Stimulated activated CD8-positive, alpha-beta memory T cell treated with anti-CD3 and anti-CD28 coated beads, Interleukin-12 subunit alpha, Interleukin-12 subunit beta, amount 100 ng/mL, for 24 hours (primary cell): ENCODE results near the gene SBNO2.
"Not testable (repeated sequence)": the region's sequence is repeated elsewhere in the genome, so short reads cannot be mapped to it uniquely, and the experiment has no call there.

Experiments used
- DNase-seq: peaks from one replicate; pipeline ENCODE4 v3.0.0-alpha.2; 2020; ENCODE audit errors: extremely low read depth

SBNO2 gene

DNA sequence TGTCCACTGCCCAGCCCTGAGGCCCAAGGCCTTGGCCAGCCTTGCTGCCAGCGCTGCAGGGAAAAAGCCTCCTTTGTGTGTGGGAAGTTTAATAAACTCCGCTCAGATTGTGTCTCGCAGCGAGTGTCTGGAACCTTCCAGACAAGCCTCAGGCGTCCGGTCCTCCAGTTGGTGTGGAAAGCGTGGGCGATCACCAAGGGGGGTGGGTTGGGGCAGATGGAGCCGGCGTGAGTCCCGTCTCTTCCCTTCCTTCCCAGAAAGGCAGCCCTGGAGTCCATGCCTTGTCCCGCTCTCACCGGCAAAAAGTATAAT lies 36.1 kb upstream of the SBNO2 start:
- DNase-seq: no peak

DNA sequence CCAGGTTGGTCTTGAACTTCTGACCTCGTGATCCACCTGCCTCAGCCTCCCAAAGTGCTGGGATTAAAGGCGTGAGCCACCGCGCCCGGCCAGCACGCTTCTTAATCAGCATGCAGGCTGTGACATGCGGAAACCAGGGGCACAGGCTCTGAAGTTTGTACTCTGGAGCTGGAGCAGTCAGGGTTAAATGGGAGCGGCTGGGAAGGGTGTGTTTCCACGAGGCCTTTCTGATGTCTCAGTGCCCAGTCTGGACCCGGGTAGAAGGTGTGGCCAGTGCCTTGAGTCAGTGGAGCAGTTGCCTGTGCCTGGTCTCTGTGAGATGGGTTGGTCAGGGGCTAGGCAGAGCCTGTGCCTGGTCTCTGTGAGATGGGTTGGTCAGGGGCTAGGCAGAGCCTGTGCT lies 34.8 kb upstream of the SBNO2 start:
- not testable (repeated sequence) for DNase-seq

DNA sequence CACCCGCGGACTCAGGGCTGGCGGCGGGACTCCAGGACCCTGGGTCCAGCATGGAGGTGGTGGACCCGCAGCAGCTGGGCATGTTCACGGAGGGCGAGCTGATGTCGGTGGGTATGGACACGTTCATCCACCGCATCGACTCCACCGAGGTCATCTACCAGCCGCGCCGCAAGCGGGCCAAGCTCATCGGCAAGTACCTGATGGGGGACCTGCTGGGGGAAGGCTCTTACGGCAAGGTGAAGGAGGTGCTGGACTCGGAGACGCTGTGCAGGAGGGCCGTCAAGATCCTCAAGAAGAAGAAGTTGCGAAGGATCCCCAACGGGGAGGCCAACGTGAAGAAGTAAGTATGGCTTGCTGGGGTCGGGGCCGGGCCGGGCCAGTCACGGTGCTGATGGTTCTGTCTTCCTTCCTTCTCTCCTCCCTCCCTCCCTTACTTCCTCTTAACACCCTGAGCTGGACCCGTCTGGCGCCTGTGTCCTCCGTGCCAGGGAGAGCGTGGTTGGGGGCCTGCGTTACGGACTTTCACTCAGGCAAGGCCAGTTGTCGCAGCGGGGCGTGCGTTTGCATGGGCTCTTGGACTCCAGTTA lies 32.9 kb upstream of the SBNO2 start:
- DNase-seq: no peak

DNA sequence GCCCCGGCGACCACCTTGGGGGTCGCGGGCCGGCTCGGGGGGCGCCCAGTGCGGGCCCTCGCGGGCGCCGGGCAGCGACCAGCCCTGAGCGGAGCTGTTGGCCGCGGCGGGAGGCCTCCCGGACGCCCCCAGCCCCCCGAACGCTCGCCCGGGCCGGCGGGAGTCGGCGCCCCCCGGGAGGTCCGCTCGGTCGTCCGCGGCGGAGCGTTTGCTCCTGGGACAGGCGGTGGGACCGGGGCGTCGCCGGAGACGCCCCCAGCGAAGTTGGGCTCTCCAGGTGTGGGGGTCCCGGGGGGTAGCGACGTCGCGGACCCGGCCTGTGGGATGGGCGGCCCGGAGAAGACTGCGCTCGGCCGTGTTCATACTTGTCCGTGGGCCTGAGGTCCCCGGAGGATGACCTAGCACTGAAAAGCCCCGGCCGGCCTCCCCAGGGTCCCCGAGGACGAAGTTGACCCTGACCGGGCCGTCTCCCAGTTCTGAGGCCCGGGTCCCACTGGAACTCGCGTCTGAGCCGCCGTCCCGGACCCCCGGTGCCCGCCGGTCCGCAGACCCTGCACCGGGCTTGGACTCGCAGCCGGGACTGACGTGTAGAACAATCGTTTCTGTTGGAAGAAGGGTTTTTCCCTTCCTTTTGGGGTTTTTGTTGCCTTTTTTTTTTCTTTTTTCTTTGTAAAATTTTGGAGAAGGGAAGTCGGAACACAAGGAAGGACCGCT lies 32.2 kb upstream of the SBNO2 start:
- DNase-seq: no peak

DNA sequence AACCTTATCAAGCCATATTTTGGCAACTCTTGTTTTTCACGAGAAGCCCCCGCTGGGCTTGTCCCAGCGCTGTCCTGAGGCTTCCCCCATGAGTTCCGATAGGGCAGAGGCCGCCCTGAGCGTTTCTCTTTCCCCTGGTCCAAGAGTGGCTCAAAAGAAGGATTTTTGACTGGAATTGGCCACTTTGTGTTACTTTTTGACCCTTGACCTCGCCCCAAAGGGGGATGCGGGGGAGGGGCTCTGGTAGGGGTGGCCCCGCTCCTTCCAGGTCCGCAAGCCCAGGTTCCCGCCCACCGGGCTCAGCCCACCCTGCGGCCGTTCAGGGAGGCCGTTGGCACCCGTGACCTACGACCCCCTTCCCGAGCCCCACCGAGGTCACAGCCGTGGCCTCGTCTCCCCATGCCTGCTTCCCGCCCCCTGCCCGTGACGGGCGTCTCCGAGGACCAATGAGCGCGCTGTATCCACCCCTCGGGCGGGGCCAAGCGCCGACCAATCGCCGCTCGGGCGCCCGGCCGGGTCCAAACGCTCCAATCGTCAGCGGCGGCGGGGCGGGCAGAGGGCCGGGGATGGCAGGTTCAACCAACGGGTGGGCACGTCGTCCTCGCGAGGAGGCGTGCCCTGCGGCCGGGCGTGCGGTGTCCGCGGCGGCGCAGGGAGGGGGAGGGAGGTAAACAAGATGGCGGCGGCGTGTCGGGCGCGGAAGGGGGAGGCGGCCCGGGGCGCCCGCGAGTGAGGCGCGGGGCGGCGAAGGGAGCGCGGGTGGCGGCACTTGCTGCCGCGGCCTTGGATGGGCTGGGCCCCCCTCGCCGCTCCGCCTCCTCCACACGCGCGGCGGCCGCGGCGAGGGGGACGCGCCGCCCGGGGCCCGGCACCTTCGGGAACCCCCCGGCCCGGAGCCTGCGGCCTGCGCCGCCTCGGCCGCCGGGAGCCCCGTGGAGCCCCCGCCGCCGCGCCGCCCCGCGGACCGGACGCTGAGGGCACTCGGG lies 31.3 kb upstream of the SBNO2 start, which contains the start of gene STK11:
STK11 (plus strand) TSS at position 665 of the 986 bp plus-strand sequence. CDS start 1,136 bp downstream, outside the sequence.
- peak; percentile 98 for DNase-seq

DNA sequence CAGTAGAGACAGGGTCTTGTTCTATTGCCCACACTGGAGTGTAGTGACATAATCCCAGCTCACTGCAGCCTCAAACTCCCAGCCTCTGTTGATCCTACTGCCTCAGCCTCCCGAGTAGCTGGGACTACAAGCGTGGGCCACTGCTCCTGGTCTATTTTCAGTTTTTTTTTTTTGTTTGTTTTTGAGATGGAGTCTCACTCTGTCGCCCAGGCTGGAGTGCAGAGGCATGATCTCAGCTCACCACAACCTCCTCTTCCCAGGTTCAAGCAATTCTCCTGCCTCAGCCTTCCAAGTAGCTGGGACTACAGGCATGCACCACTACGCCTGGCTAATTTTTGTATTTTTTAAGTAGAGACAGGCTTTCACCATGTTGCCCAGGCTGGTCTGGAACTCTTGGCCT lies 26.5 kb upstream of the SBNO2 start:
- not testable (repeated sequence) for DNase-seq

DNA sequence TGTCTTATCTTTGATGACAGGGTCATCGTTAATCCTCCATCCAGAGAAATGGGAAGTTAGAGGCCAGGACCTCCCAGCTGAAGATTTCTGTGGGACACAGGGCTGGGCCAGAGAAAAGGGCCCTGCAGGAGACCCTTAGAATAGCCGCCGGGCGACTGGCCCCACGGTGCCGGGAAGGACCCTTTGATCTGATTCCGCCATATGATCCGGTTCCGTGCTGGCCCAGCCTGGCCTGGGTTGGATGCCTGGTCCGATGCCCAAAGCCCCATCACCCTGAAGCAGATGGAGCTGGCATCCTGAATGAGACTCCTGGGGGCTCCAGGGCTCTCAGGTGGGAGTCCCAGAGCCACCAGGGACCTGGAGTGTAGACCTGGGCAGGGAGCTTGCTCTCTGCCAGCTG lies 25.5 kb upstream of the SBNO2 start:
- DNase-seq: no peak

DNA sequence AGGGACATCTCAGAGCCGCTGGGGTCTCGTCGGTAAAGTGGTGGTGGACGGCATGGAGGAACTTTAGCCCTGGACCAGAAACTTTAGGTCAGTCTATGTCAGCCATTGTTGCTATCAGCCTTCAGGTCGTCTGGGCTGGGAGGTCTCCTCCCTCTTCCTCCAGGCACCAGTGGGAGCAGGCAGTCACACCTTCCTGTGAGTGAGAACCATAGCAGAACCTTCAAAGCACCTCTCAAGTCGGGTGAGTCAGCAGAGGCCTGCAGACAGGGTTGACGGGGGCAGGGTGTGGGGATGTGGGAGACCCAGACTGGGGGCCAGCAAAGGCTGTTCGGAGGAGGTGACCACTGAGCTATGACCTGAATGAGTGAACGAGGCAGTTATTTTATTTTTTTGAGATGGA lies 15.4 kb upstream of the SBNO2 start:
- DNase-seq: no peak

DNA sequence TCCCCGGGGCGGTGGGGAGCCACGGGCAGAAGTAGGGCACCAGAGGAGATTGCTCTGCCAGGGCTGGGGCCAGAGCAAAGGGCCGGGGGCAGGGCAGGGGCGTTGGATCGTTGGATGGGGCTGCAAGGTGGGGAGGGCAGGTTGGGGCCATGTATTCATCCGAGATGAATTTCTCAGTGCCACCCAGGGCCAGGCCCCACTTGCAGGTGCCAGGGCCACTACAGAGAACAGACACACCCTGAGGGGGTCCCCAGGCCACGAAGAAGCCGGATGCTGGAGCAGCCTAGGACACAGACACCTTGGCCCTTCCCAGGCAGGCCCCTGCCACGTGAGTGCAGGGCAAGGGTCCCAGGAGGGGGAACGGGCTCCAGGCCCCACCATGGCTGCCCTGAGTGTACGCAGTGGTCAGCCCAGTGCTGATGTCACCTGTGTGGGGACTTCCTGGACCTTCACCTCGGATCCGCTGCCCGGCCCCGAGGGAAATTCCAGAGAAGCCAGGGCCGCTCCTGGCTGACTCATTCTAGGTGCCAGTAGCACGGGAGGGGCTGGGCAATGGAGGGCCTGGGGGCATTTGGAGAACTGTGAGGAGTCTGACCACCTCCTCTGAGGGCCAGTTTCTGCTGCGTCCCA lies 9.6 kb upstream of the SBNO2 start:
- DNase-seq: no peak

DNA sequence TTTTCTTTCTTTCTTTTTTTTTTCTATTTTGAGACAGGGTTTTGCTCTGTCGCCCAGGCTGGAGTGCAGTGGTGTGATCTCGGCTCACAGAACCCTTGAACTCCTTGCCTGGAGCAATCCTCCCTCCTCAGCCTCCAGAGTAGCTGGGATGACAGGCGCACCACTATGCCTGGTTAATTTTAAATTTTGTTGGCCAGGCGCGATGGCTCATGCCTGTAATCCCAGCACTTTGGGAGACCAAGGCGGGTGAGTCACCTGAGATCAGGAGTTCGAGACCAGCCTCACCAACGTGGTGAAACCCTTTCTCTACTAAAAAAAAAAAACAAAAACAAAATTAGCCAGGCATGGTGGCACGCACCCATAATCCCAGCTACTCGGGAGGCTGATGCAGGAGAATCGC lies 8.7 kb upstream of the SBNO2 start:
- DNase-seq: no peak

DNA sequence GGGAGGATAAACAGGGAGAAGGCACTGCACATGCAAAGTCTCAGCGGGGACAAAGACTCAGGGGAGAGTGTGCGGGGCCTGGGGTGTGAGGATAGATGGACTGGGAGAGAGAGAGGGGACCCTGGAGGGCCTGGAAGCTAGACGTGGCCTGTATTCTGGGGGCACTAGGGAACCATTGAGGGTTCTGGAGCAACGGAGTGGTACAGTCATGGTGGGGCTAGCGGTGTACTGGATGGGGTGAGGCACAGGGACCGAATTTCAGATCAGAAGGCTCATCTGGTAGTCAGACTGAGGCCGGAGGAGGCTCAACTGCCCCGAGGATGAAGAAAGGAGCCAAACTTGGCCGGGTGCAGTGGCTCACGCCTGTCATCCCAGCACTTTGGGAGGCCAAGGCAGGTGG lies 8.0 kb upstream of the SBNO2 start:
- DNase-seq: no peak

DNA sequence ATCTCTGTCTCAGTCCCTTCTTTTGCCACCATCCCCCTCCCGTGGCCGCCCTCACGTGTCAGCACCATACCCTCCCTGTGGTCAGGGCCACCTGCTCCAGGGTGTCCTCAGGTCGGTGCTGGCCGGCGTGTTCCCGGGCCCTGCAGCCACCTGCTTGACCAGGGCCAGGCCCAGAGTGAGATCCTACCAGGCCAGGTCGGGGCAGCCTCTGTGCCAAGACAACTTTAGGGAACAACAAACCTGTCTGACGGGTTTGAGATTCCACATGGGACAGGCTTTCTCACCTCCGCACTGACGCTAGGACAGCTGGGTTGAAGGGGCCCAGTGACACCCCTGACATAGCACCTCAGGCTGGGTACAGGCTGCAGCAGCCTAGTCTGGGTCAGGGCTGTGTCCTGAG lies 7.5 kb upstream of the SBNO2 start:
- no peak for DNase-seq

DNA sequence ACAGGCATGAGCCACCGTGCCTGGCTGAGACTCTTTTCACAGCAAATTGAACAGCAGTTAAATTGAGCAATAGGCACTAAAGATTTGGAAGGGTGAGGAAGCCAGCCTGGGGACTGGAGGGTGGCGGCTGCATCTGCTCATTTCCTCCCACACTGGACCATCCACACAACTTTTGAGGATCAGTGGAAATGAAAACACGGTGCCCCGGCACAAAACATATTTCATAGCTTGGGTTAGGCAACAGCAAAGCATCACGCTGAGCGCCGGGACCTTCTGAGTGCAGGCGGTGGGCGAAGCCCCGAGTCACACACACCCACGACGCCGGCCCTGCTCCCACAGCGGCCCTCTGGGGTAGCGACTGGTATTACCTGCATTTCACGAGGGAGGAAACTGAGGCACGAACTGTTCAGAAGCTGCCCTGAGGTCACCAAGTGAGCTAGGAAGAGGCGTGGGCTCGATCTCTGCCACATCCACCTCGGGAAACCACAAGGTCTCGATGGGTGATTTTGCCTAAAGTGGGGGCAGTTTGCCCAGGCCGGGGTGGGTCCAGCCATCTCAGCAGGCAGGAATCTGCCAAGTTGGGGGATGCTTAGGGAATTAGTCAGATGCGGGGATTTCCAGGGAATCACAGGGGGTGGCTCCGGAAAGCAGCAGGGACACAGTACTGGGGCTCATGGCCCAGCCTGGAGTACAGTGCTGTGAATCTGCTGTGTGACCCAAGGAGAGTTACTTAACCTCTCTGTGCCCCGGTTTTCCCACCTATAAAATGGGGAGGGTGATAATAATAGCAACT lies 3.5 kb upstream of the SBNO2 start:
- DNase-seq: no peak

DNA sequence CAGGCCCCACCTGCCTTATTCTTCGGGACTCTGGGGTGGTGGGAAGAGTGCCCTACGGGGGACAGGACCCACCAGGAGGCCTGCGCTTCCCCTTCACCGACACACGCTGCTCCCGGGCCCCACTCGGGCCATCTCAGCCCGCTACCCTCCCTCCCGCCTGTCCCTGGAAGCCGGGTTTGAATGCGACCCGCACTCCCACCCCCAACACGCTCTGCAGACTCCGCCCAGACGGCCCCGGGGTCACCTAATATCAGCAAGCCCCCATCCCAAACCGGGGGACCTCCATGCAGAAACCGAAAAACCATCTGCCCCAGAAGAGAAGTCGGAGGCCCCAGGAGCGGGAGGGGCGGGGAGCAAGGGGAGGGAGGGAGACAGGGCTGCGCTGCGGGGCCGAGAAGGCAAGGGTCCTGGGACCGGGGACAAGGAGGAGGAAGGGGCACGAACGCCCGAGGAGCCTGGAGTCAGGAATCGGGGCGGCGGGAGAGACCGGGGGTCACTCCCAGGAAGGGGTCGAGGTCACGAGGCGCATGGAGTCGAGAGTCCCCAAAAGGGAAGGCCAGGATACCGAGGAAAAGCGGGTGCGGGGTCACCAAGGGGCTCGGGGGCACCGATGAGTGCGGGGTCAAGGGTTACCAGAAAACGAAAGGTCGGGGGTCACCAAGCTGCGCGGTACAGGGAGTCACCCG lies 766 bp downstream of the SBNO2 start:
- no peak for DNase-seq

DNA sequence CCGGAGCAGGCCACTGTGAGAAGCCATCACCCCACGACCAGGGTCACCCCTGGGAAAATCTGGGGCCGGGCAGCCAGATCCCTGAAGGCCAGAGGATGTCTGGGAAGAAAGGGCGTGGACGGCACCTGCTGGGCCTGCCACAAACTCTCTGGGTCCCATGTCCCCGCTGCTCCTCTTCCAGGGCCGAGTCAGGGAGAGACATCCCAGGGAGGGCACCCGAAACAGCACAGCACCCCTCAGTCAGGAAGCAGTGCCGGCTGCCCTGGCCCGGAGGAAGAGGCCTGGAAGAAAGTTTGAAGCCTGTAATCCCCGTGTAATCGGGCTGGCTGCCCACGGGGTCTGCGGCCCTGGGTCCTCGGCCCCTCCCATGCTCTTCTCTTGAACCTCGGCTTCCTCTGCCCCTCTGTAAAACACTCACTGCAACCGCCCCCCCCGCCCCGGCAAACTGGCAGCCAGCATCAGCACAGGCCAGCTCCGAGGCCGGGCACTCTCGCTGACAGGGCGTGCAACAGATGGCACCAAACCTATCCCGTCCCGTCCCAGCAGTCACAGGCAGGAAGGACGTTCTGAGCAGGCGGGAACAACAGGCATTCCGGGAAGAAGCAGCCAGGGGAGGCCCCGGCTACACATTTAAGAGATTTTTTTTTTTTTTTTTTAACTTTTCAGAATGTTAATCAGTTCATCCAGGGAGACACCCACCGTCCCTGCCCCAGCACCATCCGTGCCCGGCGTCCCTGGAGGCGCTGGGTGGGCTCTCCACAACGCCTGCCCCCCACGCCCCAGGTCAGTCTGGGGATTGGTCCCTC lies 1.5 kb downstream of the SBNO2 start:
- no peak for DNase-seq

DNA sequence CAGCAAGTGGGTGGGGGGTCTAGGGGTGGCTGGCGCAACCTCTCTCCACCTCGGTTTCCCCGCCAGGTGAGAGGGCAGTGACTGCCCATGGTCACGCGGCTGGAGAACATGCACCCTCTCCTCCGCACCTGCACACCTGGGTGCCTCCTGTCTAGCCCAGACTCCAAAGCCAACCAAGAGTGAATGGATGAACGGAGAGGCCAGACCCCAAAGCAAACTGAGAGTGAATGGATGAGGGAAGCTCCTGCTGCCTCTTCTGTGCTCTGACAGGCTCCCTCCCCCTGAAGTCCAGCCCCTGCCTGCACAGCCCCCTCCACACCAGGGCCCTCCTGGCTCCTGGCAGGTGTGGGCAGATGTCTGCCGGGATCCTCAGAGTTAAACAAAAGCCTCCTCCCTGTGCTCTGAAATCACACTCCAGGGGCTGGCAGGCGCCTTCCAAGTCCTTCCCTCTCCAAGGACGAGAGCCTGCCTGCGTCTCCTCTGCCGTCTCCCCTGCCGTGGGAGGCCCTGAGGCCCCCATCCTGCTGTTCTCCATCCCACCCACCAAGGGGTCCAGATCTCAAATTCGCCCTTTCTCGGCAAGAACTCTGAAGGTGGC lies 2.2 kb downstream of the SBNO2 start:
- no peak for DNase-seq

DNA sequence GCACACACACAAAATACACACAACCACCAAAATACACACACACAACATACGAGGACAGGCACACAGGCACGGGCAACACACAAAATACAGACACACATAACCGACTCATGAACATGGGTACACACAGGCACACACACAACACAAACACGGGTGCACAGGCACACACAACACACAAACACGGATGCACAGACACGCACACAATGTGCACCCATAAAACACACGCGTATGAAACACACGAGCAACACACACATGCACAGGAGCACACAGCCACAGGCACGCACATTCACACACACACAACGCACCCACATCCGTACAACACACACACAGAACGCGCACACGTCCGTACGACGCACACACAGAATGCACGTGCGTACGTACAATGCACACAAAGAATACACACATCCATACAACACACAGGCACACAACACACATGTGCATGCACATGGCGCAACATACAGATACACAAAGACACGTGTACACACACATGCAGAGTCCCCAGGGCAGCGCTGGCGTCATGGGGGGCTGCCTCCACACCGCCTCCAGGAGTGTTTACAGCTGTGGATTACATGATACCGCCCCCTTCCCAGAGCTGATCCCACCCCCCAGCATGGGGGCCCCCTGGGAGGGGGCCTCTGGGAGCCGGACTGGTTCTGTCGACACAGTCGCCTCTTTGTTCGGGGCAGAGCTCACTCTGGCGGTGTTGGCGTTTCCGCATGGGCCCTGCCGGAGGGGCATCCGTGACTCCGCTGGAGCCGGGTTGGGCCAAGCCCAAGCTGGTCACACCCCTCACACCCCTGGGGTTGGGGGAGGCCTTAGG lies 2.9 kb downstream of the SBNO2 start:
- DNase-seq: no peak
